Left colon (tissue), 2 donors: ENCODE results near the gene FAM149B1. TPM values are rescaled to one million over a fixed set of nuclear protein-coding genes. Genes with fewer than 3 reads are reported as not detected.
"Not testable (repeated sequence)": the region's sequence is repeated elsewhere in the genome, so short reads cannot be mapped to it uniquely, and the experiment has no call there.

Source experiments
- ATAC-seq: fragments of 200-7000 bp; cut with Tn5 transposase; one replicate; pipeline ENCODE4 v1.9.1; 2020; ENCODE audit warnings: mild to moderate bottlenecking, moderate library complexity
- DNase-seq, 2 donors: peaks; one replicate each; pipeline ENCODE4 v3.0.0-alpha.2; 2020
- intact Hi-C, 2 donors: fragments of 100-400 bp; cut with DNase I in 1 of 2; cut with micrococcal nuclease in 1 of 2; formaldehyde crosslinking; loops; one replicate each; pipeline versions ENCODE4 v1.11.2 to v1.14.0; 2022; cut with DNase I, micrococcal nuclease
- long read RNA-seq: library from polyadenylated mRNA; unstranded; transcript quantifications from one replicate; pipeline ENCODE4 v2.0.0, GENCODE V29; 2021
- total RNA-seq, 2 donors: library from RNA; stranded (reverse); fragmentation: NEBNext Ultra II Directional; extraction: Animal tissue kit (Norgen Biotek cat#: 25700); gene quantifications; one replicate each; pipeline ENCODE4 v1.2.1, GENCODE V29; 2021
- donor health status: DM: no; HTN: no; CAD: no.
- donor health status: DM: yes; HTN: yes; CAD: no.

Gene FAM149B1
- total RNA-seq = 10 to 100 TPM; 14.5 to 20.0 TPM
- long read RNA-seq, partial matches to known transcripts = 0 of 3 reads
- long read RNA-seq, other reads (novel, unspliced or antisense) = 3 of 3 reads

DNA sequence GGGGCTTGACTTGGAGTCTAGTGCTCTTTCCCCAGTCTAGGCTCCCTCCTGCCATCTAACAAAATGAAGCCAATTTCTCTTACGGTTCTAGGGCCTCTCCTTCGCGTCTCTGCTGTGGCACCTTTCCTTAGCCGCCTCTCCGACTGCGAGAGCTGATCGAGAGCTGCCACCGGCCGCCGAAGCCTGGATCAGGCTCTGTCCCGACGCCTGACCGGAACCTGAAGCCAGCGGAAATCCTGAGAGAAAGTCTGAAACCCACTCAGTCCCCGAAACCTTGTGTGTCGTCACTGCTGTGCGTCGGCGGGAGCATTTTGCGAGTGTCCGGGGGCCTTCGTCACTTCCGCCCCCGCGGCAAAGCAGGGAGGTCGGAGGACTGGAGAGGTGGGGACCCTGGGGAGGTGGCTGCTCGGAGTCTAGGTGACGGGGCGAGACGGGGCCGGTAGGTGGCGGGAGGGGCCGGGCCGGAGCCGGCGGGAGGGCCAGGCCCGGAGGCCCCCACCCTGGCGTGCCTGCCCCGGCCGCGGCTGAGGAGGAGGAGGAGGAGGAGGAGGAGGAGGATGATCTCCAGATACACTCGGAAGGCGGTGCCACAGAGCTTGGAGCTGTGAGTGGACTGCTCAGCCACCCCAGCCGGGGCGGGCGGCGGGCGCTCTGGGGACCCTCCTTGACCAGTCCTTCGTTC lies at the start of gene FAM149B1, which contains the start of gene ECD:
Gene FAM149B1 (plus strand): TSS at position 337 of the 682 bp plus-strand sequence. CDS start 221 bp downstream, at position 558.
Gene ECD (minus strand): TSS at position 226 of the 682 bp plus-strand sequence. CDS start 4,071 bp downstream, outside the sequence.
- peak; percentile 94 to 95 for DNase-seq
- intact Hi-C loops = no loop called here
- ATAC-seq = peak; percentile 97

DNA sequence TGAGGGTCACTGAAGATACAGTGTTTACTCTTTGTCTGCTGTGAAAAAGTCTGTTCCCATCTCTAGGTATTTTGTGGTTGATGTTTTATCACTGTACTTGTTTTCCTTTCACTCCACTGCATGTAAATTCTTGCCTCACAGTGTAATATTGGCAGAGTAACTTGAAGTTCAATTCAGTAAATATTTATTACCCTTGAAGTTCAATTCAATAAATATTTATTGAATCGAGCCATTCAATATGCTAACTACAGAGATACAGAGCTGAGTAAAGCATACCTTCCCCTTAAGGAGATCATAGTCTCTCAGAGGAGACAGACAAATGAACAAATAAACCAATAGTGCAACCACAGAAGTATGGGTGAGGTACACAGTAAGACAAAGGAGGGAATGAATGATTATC lies 48.5 kb upstream of the FAM149B1 start:
- no peak for ATAC-seq
- DNase-seq = no peak
- intact Hi-C loops = no loop called here

DNA sequence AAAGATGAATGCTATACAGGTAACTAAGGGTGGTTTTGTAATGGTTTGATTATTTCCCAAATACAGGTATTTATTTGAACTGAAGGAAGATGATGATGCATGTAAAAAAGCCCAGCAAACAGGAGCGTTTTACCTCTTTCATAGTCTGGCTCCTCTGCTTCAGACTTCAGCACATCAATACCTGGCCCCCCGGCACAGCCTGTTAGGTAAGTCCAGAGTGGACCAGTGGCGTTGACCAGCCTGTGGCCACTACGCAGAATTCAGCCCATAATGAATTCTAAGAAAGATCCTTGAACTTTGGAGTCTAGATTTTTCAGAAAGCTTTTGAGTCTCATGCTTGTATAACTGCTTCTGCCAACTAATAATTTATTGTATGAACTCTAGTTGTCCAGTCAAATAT lies 48.0 kb upstream of the FAM149B1 start:
- intact Hi-C loops = no loop called here
- ATAC-seq (no peak), DNase-seq (no peak)

DNA sequence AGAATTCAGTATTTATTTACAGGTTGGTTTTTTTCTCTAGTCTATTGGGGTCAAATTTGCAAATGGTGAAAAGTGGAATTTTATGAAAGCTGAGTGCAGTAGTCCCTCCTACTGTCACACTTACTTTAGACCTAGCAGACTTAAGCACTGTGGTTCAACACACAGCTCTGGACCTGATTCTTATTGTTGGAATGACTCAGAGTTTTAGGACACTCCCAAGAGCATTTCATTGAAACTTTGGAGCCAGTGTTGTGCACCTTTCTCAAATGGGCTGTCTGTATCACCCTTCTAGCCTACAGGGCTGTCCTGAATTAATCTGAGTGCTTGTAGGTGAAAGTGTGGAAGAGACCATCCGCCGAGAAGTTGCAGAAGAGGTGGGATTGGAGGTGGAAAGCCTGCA lies 41.6 kb upstream of the FAM149B1 start:
- ATAC-seq (no peak), DNase-seq (no peak)
- intact Hi-C loops = no loop called here

DNA sequence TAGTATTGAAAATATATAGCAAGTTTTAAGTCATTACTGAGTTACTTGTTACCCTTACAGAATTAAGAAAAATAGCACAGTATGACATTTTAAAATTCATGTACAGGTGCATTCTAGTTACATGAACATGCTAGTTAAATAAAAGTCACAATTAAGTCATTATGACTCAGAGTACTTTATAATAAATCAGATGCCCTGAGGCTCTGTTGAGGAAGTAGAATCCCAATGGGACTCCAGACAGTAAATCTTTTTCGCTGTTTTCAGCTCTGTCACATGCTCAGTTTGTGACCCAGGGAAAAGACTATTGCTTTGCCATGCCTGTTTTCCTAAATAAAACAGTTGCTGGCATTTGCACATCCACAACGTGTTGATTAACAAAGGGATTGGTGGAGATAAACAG lies 36.6 kb upstream of the FAM149B1 start:
- no peak for DNase-seq
- intact Hi-C loops = no loop called here
- ATAC-seq = no peak

DNA sequence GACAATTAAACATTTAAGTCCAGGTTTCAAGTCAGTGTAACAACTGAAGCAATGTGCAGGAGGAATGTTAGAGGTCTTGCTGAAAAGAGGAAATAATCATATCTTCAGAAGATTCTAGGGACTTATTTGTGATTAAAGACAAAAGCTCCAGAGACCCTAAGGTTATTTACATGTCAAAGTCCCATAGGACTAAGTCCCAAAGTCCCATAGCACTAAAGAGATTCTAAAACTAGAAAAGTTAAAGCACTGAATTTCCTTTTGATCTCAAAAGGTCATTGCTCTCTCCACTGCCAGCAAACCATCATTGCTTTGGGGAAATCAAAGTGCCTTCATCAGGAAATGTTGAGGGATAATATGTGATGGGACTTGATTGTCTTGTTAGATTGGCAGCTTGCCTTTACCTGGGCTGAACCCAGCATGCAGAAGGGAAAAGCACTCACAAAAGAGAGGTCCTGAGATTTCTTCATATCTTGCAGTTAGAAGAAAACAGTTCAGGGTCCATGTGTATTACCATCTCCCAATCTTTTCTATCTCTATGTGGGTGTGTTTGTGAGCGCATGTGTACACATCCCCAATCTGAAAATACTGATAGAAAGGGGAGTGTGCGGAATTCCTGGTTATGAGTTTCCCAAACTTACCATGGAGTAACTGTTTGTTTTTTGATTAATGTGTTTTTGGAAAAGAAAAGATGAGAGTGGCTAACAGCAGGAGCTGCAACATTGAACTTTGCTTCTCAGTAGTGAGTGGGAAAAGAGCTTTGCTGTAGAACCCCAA lies 35.8 kb upstream of the FAM149B1 start:
- DNase-seq (no peak), ATAC-seq (no peak)
- intact Hi-C loops = no loop called here

DNA sequence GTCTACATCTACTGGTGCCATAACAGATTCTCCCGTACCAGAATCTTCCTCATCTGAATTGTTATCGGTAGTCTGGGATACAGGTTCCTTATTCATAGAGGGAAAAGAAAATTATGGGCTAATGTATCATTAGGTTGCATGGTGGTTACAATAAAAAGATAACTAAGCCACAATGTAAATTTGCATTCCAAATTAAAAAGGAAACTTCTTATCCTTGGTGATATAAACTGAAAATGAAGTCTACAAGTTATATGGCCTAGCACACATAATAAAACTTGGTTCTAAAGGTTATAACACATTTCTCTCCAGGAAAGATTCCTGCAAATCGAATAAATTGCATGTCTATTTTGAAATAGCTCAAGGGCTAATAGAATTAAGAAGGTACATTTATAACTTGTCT lies 33.2 kb upstream of the FAM149B1 start:
- DNase-seq = no peak
- ATAC-seq = peak; percentile 91
- intact Hi-C loops = no loop called here

DNA sequence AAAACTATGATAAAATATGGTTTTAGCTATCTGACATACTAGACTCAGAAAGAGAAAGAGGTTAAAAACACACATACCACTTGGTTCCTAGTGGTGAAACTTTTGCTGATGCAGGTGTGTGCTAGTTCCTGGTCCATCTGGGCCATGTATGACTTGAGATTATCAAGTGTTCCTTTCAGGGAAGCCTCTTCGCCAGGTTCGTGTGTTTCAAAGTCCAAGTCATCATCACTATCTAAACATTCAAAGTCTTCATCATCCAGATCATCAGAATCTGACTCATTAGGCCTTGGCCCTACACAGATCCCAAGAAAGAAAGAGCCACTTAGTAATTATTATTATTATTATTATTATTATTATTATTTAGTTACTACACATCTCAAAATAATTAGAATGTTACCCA lies 31.3 kb upstream of the FAM149B1 start:
- DNase-seq (no peak), ATAC-seq (peak; percentile 52)
- intact Hi-C loops = no loop called here

DNA sequence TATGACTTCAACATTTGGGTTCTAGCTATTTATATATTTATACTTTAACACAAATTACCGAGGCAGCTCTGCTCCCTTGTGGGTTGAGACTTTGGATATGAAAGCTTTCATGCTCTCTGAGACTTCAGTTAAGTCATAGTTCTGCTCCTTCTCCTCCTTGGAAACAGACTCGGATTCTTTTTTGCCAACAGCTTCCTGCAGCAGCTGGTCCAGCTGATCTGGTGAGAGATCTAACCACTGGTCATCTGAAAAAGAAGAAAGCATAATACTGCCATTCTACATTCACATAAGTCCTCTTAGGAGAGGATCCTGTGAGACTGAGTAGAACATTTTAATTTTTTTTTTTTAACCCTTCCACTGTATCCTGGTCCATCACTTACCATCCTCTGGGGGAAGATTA lies 28.7 kb upstream of the FAM149B1 start:
- DNase-seq (no peak), ATAC-seq (no peak)
- intact Hi-C loops = no loop called here

DNA sequence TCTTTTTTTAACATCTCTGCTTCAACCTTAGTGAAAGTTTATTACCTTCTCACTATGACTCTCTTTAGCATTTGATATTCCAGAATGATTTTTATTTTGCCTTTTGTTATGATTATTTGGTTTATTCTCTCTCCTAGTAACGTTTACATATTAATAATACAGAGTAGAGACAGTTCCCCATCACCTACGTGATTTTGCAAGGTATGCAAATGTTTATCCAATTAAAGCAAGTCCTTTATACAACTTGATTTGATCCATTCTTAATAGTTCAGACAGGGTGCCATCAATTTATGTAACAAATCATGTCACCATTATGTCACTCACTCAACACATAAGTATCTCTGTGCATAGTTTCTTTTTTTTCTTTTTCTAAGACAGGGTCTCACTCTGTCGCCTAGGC lies 26.3 kb upstream of the FAM149B1 start:
- intact Hi-C loops = no loop called here
- DNase-seq (no peak), ATAC-seq (no peak)

DNA sequence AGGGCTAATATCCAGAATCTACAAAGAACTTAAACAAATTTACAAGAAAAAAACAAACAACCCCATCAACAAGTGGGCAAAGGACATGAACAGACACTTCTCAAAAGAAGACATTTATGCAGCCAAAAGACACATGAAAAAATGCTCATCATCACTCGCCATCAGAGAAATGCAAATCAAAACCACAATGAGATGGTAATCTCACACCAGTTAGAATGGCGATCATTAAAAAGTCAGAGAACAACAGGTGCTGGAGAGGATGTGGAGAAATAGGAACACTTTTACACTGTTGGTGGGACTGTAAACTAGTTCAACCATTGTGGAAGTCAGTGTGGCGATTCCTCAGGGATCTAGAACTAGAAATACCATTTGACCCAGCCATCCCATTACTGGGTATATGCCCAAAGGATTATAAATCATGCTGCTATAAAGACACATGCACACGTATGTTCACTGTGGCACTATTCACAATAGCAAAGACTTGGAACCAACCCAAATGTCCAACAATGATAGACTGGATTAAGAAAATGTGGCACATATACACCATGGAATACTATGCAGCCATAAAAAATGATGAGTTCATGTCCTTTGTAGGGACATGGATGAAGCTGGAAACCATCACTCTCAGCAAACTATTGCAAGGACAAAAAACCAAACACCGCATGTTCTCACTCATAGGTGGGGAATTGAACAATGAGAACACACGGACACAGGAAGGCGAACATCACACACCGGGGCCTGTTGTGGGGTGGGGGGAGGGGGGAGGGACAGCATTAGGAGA lies 17.1 kb upstream of the FAM149B1 start:
- intact Hi-C loops, DNase-seq, ATAC-seq: not testable (repeated sequence)

DNA sequence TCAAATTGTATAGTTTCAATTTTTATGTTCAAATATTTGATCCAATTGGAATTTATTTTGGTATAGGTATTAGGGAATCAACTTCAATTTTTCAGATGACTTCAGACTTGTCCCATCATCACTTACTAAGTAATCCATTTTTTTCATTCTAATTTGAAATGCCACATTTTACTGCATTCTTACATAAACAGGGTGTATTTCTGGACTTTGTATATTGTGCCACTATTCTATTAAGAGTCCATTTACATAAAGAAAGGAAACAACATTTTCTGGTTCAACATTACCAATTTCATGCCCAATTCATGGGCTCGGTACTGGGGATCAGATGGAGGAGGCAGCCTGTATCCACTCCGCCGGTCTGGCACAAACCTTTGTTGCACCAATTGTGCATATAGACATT lies 15.9 kb upstream of the FAM149B1 start:
- intact Hi-C loops = no loop called here
- no peak for DNase-seq

DNA sequence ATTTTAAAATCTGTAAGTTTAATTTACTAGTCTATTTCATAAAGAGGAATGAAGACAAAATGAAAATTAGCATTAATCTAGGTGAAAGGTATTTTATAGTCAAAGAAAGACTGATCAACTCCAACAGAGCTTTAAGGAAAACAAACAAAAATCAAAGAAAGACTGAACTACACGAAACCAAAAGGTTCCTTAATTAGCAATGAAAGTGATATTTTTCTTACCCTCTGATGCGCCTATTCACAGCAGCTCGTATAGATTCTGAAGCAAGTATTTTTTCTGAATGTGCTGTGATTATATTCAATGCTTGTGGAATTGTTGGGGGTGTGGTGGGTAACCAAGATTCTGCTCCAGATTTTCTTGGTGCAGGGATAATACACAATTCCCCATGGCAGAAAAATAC lies 11.9 kb upstream of the FAM149B1 start:
- ATAC-seq (no peak), DNase-seq (no peak)
- intact Hi-C loops = no loop called here

More for the DNA sequence above, 15.9 kb upstream of the FAM149B1 start:
- ATAC-seq = no peak

DNA sequence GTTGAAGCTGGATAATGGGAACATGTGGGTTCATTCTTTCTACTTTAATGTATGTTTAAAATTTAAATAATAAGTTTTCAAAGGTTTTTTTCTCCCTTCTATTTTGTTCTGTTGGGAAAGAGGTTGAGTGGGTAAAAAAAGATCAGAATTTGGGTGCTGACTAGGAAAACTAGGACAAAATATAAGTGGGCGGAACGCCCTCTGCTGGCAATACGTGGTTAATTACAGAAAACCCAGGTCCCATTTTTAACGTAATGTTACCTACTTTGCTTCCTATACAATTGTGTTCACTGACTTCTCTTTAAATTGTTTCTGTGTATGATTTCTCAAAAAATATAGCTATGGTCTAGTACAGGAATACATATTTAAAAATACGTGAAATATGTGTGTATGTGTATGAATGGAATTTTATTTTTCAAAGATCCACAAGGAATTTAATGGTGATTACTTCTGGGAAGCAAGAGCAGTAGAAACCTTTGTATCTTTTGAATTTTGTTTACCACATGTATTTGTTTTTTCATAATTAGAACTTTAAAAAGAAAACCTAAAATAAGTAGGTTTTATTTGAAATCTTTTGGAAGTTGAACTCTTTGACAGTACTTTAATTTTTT lies 8.8 kb upstream of the FAM149B1 start:
- intact Hi-C loops = no loop called here
- ATAC-seq = peak; percentile 57
- DNase-seq = peak in 1 of 2 donors; percentile 59

DNA sequence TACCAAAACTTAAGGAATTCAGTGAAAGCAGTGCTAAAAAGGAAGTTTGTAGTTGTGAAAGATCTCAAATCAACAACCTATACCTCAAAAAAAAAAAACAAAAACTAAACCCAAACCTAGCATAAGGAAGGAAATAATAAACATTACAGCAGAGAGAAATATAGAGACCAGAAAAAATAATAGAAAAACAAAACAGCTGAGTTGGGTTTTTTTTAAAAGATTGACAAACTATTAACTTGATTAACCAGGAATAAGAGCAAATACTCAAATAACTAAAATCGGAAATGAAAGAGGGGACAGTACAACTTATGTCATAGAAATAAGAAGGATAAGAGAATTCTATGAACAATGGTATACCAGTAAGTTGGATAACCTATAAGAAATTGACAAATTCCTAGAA lies 6.8 kb upstream of the FAM149B1 start:
- intact Hi-C loops = no loop called here
- ATAC-seq = no peak
- DNase-seq = no peak

DNA sequence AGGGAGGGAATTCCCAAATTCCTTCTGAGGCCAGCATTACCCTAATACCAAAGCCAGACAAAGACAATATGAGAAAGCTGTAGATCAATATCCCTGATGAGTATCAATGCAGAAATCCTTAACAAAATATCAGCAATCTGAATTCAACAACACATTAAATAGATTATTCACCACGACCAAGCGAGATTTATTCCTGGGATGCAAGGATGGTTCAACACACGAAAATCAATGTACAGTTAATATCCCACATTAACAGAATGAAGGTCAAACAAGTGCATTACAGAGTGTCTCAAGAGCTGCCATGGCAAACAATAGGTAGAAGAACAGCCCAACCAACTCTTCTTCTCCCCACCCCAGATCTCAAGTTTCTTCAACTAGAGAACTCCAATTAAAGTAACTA lies 6.3 kb upstream of the FAM149B1 start:
- DNase-seq (no peak), ATAC-seq (no peak)
- intact Hi-C loops = no loop called here

DNA sequence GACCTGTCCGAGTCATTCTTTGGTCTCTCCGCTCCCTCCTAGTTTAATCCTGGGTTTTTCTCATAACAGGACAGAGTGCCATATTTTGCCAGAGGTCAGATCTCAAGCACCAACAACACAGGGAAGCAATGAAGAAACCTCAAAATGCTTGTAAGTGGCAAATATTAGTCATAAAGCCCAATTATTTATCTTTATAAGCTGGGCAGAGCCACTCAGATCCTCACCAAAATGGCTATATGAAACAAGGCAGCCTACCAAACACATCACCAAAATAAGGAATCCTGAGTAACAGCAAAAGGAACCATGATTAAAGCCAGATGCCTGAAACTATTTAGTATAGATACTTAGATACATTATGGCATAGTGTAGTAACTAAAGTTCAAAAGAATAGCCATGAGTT lies 4.8 kb upstream of the FAM149B1 start:
- intact Hi-C loops = no loop called here
- DNase-seq (no peak), ATAC-seq (no peak)

DNA sequence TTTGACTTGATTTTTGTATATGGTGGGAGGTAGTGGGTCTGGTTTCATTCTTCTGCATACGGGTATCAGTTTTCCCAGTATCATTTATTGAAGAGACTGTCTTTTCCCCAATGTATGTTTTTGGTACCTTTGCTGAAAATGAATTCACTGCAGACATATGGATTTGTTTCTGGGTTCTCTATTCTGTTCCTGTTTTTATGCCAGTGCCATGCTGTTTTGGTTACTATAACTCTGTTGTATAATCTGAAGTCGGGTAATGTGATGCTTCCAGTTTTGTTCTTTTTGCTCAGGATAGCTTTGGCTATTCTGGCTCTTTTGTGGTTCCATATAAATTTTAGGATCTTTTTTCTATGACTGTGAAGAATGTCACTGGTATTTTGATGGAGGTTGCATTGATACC lies 947 bp upstream of the FAM149B1 start:
- intact Hi-C loops = no loop called here
- DNase-seq (no peak), ATAC-seq (no peak)

DNA sequence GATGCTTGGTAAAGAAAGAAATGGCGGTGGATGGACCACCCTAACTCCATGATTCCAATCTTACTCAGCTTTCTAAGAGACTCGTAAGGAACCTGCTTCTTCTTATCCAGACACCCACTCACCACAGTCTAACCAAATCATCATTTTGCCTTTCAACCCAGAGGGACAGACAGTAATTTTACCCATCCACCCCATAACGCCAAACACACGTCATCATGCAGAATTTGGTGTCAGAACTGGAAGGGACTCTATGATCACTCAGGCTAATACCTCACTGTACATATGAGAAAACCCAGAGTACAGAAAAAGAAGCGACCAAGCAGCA lies 499 bp upstream of the FAM149B1 start:
- ATAC-seq = no peak
- intact Hi-C loops = no loop called here
- no peak for DNase-seq
